IMR-90 (cell line): ENCODE results near the gene TGFB2. TPM values are rescaled to one million over a fixed set of nuclear protein-coding genes. Genes with fewer than 3 reads are reported as not detected.
A peak's percentile ranks its signal among the peaks of the same experiment; 100 is the strongest.

Source experiments
- ATAC-seq: fragments of 200-7000 bp; cut with Tn5 transposase; 2 replicates; pipeline ENCODE4 v1.9.1; 2020; ENCODE audit warnings: low read depth, mild to moderate bottlenecking, moderate library complexity
- BruUV-seq: library from RNA; stranded (reverse); fragments of 400-500 nt; replicated peaks from 2 replicates; lab custom pipeline; 2021; lab: Mats Ljungman, UMichigan
- CTCF ChIA-PET: fragments of 300-600 bp; formaldehyde crosslinking; extraction: SDS; loops from one replicate; lab custom pipeline; 2021; ENCODE audit warnings: antibody characterized with exemption; lab: Yijun Ruan, JAX
- POLR2A ChIA-PET: fragments of 300-600 bp; sonication (Branson Sonifier 250); formaldehyde crosslinking; loops from one replicate; lab custom pipeline; 2022; ENCODE audit warnings: antibody characterized with exemption; ENCODE audit not compliant: unreplicated experiment; lab: Charles Lee
- DNase-seq: peaks from one replicate; pipeline ENCODE4 v3.0.0; 2013
- H2AFZ ChIP-seq: replicated peaks from 2 replicates; pipeline ENCODE3; 2013; ENCODE audit warnings: low read length, mild to moderate bottlenecking; ENCODE audit not compliant: poor library complexity
- H2AK5ac ChIP-seq: 2 replicates; pipeline ENCODE4 v1.6.1; 2013; ENCODE audit warnings: low read depth, low read length, inconsistent platforms
- H2AK9ac ChIP-seq: replicated peaks from 2 replicates; pipeline ENCODE3; 2013; ENCODE audit warnings: mild to moderate bottlenecking, low read depth, low read length, moderate library complexity; ENCODE audit not compliant: poor library complexity
- H2BK120ac ChIP-seq: 2 replicates; pipeline ENCODE4 v1.6.1; 2013; ENCODE audit warnings: low read depth, low read length, inconsistent platforms
- H2BK15ac ChIP-seq: 3 replicates; pipeline ENCODE4 v1.6.1; 2013; ENCODE audit warnings: low read depth, low read length, inconsistent platforms
- H2BK20ac ChIP-seq: 2 replicates; pipeline ENCODE4 v1.6.1; 2013; ENCODE audit warnings: low read depth, mild to moderate bottlenecking, inconsistent platforms, low read length, moderate library complexity
- H2BK5ac ChIP-seq: 2 replicates; pipeline ENCODE4 v1.6.1; 2013; ENCODE audit warnings: mild to moderate bottlenecking, low read depth, low read length, inconsistent platforms; ENCODE audit not compliant: poor library complexity, severe bottlenecking
- H3K14ac ChIP-seq: replicated peaks from 2 replicates; pipeline ENCODE4 v1.6.1; 2013; ENCODE audit warnings: low read depth, low read length, inconsistent platforms
- H3K18ac ChIP-seq: 2 replicates; pipeline ENCODE4 v1.6.1; 2013; ENCODE audit warnings: low read depth, low read length, control low read depth
- H3K23ac ChIP-seq: 2 replicates; pipeline ENCODE4 v1.6.1; 2013; ENCODE audit warnings: low read depth, low read length, inconsistent platforms
- H3K27ac ChIP-seq: 2 replicates; pipeline ENCODE4 v1.5.1; 2013; ENCODE audit warnings: mild to moderate bottlenecking, control low read depth, low read length; ENCODE audit not compliant: insufficient read depth
- H3K27me3 ChIP-seq: 2 replicates; pipeline ENCODE4 v1.6.1; 2013; ENCODE audit warnings: low read length; ENCODE audit not compliant: control insufficient read depth, insufficient read depth
- H3K36me3 ChIP-seq: 2 replicates; pipeline ENCODE4 v1.6.1; 2013; ENCODE audit warnings: low read length, mixed read lengths; ENCODE audit not compliant: control insufficient read depth, insufficient read depth
- H3K4ac ChIP-seq: 2 replicates; pipeline ENCODE4 v1.6.1; 2013; ENCODE audit warnings: low read depth, low read length, inconsistent platforms
- H3K4me1 ChIP-seq: 2 replicates; pipeline ENCODE4 v1.6.1; 2013; ENCODE audit warnings: low read length, mixed read lengths; ENCODE audit not compliant: control insufficient read depth, insufficient read depth
- H3K4me2 ChIP-seq: 2 replicates; pipeline ENCODE4 v1.6.1; 2013; ENCODE audit warnings: low read depth, mild to moderate bottlenecking, control low read depth, low read length, moderate library complexity
- H3K4me3 ChIP-seq: 2 replicates; pipeline ENCODE4 v1.5.1; 2013; ENCODE audit warnings: low read depth, mild to moderate bottlenecking, control low read depth, low read length, moderate library complexity; ENCODE audit not compliant: insufficient read depth
- H3K56ac ChIP-seq: 2 replicates; pipeline ENCODE4 v1.6.1; 2013; ENCODE audit warnings: low read length, inconsistent platforms; ENCODE audit not compliant: insufficient read depth; ENCODE audit errors: extremely low read depth
- H3K79me1 ChIP-seq, 2 experiments: 2 replicates each; pipeline ENCODE4 v1.6.1; 2013; ENCODE audit warnings: low read length in 2 of 2, inconsistent platforms in 1 of 2, low read depth in 1 of 2
- H3K9ac ChIP-seq: 2 replicates; pipeline ENCODE4 v1.6.1; 2013; ENCODE audit warnings: low read depth, low read length, control low read depth
- H3K9me1 ChIP-seq: 2 replicates; pipeline ENCODE4 v1.6.1; 2013; ENCODE audit warnings: low read length, inconsistent platforms; ENCODE audit not compliant: insufficient read depth
- H3K9me3 ChIP-seq: 2 replicates; pipeline ENCODE4 v1.6.1; 2013; ENCODE audit warnings: low read length; ENCODE audit not compliant: control insufficient read depth, insufficient read depth
- H4K20me1 ChIP-seq: 2 replicates; pipeline ENCODE4 v1.6.1; 2013; ENCODE audit warnings: low read length, inconsistent platforms; ENCODE audit not compliant: insufficient read depth
- H4K5ac ChIP-seq: 2 replicates; pipeline ENCODE4 v1.6.1; 2013; ENCODE audit warnings: mild to moderate bottlenecking, low read depth, low read length, control low read depth
- H4K8ac ChIP-seq, 2 experiments: 2 replicates each; pipeline ENCODE4 v1.6.1; 2013; ENCODE audit warnings: low read depth in 2 of 2, low read length in 2 of 2, control low read depth in 1 of 2, inconsistent platforms in 1 of 2
- H4K91ac ChIP-seq: 2 replicates; pipeline ENCODE4 v1.6.1; 2013; ENCODE audit warnings: low read depth, low read length, inconsistent platforms; ENCODE audit not compliant: insufficient read depth
- CEBPB ChIP-seq: IDR thresholded peaks from 2 replicates; pipeline ENCODE4 v1.6.1; 2012; ENCODE audit warnings: low read depth, low read length, improper control_type of control experiment
- NFE2L2 ChIP-seq: fragments of 150-350 bp; IDR thresholded peaks from 2 replicates; pipeline ENCODE4 v1.6.1; 2016; ENCODE audit warnings: low read depth, mild to moderate bottlenecking, low read length
- POLR2A ChIP-seq: IDR thresholded peaks from 2 replicates; pipeline ENCODE4 v1.6.1; 2012; ENCODE audit warnings: mild to moderate bottlenecking, low read depth, low read length
- WGBS, 2 experiments: methylation state at CpG; one replicate each; pipeline versions ENCODE4 v1.1.5 to v1.1.7; 2013; ENCODE audit warnings: missing lambda C conversion rate in 2 of 2; ENCODE audit not compliant: insufficient read length in 1 of 2; ENCODE audit errors: extremely low coverage in 2 of 2; 5-methylcytosine and 5-hydroxymethylcytosine counted together
- dilution Hi-C: fragments of 300-500 bp; cut with HindIII; formaldehyde crosslinking; loops from one replicate; pipeline ENCODE4 v1.14.3; 2018; ENCODE audit warnings: low sequenced_read_pairs; ENCODE audit not compliant: unreplicated experiment
- in situ Hi-C: fragments of 300-500 bp; cut with MboI; formaldehyde crosslinking; loops from 3 replicates; pipeline ENCODE4 v1.14.3; 2019; ENCODE audit warnings: low sequenced_read_pairs, inconsistent platforms, mixed read lengths
- intact Hi-C: fragments of 100-400 bp; cut with micrococcal nuclease; formaldehyde crosslinking; loops from 2 replicates; pipeline ENCODE4 v1.10.0; 2022
- polyA plus RNA-seq, 3 experiments: library from polyadenylated mRNA; depleted of rRNA; stranded (reverse); fragments of >200 nt; gene quantifications; 2 replicates each; pipeline ENCODE4 v1.2.3, GENCODE V29; 2012; ENCODE audit warnings: low replicate concordance in 1 of 3
- total RNA-seq: library from RNA; depleted of rRNA; stranded (reverse); fragments of >200 nt; gene quantifications from 2 replicates; pipeline ENCODE4 v1.2.3, GENCODE V29; 2012

The TGFB2 gene
- total and polyA plus RNA-seq, 2 of the 4 experiments (the other 2 are of a cell fraction), result 3.7 to 3.8 TPM

GRCh38 chr1:218464871-218465270, 119.7 kb downstream of the TGFB2 start:
- dilution Hi-C loops (no loop called here), intact Hi-C loops (loop anchor here (5.0 kb wide), 1 partner anchor 93 kb away; no protein-coding TSS in a partner anchor), in situ Hi-C loops (no loop called here)
- no TSS peak for BruUV-seq
- H2BK15ac ChIP-seq, result peak overlapping the region; percentile 83; the same call in 1 of the 3 replicates
- no peak overlapping the region for H2BK120ac ChIP-seq
- no peak overlapping the region for H3K4me3 ChIP-seq
- H3K18ac ChIP-seq, result peak overlapping the region; percentile 11; the same call in 1 of the 2 replicates
- peak overlapping the region in 1 of 2 experiments; percentile 57; a peak in 1 of 4 replicates for H4K8ac ChIP-seq
- H4K5ac ChIP-seq, result peak overlapping the region; percentile 34; the same call in 1 of the 2 replicates
- TF ChIP-seq CEBPB (peak; percentile 60; the same call in 1 of the 2 replicates), NFE2L2 (no peak), POLR2A (no peak)
- H2BK5ac ChIP-seq, result peak overlapping the region; percentile 64
- H3K9ac ChIP-seq, result no peak overlapping the region
- H3K56ac ChIP-seq, result no peak overlapping the region
- no peak overlapping the region for H3K23ac ChIP-seq
- H3K4ac ChIP-seq, result 0 out of 2 replicates have a peak overlapping the region, but pooled peaks have one; percentile 43
- no peak overlapping the region for H2AK9ac ChIP-seq
- H4K20me1 ChIP-seq, result no peaks in the 10 kb centered on the region
- ATAC-seq (no peak), DNase-seq (peak; percentile 28)
- no peaks in the 10 kb centered on the region for H3K36me3 ChIP-seq
- POLR2A ChIA-PET, result no interaction called here
- WGBS, 2 experiments, result no CpG with 5 or more reads among the region's 2 CpGs
- no peaks in the 10 kb centered on the region for H3K79me1 ChIP-seq
- peak overlapping the region; percentile 46 for H2BK20ac ChIP-seq
- peak overlapping the region; percentile 55; the same call in 1 of the 2 replicates for H4K91ac ChIP-seq
- H3K14ac ChIP-seq, result peak overlapping the region; percentile 48; the same call in 1 of the 2 replicates
- H3K27ac ChIP-seq, result no peak overlapping the region; the same call in 1 of the 2 replicates
- H3K9me1 ChIP-seq, result peaks cover 10% of the 10 kb centered on the region; the same call in 1 of the 2 replicates
- peaks cover 17% of the 10 kb centered on the region for H3K4me1 ChIP-seq
- H3K27me3 ChIP-seq, result no peaks in the 10 kb centered on the region
- CTCF ChIA-PET, result no interaction called here
- H3K9me3 ChIP-seq, result no peaks in the 10 kb centered on the region
- no peak overlapping the region for H2AFZ ChIP-seq
- no peak overlapping the region for H3K4me2 ChIP-seq
- H2AK5ac ChIP-seq, result peak overlapping the region; percentile 51
